Measurements from ENCODE around the gene ADGRG1.

Gene ADGRG1

GRCh38 chr16:57620335-57621231 lies 7.8 kb upstream of the ADGRG1 start:
- DNase-seq (ENCODE audit: low read depth): no peak

- no peak for DNase-seq (ENCODE audit: low read depth)
These were observed 6.7 kb upstream of the ADGRG1 start for GRCh38 chr16:57621521-57622271.

- no peak for DNase-seq (ENCODE audit: low read depth)
These were observed 5.8 kb upstream of the ADGRG1 start for GRCh38 chr16:57622361-57623250.

- DNase-seq (ENCODE audit: low read depth): no peak
These were observed 5.0 kb upstream of the ADGRG1 start for GRCh38 chr16:57623251-57624043.

GRCh38 chr16:57624044-57624688 lies 4.3 kb upstream of the ADGRG1 start:
- DNase-seq (ENCODE audit: low read depth): no peak

GRCh38 chr16:57624806-57625500 lies 3.5 kb upstream of the ADGRG1 start:
- DNase-seq (ENCODE audit: low read depth): no peak

- DNase-seq (ENCODE audit: low read depth): no peak
These were observed 1.8 kb upstream of the ADGRG1 start for GRCh38 chr16:57626420-57627170.

- DNase-seq (ENCODE audit: low read depth): no peak
These were observed 1.1 kb upstream of the ADGRG1 start for GRCh38 chr16:57627184-57627871.

GRCh38 chr16:57628783-57629293 lies 408 bp downstream of the ADGRG1 start:
- no peak for DNase-seq (ENCODE audit: low read depth)

- no peak for DNase-seq (ENCODE audit: low read depth)
These were observed 1.3 kb downstream of the ADGRG1 start for GRCh38 chr16:57629516-57630406.

GRCh38 chr16:57630407-57630797 lies 2.0 kb downstream of the ADGRG1 start:
- no peak for DNase-seq (ENCODE audit: low read depth)

GRCh38 chr16:57630931-57631845 lies 2.8 kb downstream of the ADGRG1 start:
- DNase-seq (ENCODE audit: low read depth): no peak

GRCh38 chr16:57632568-57632967 lies 4.1 kb downstream of the ADGRG1 start:
- no peak for DNase-seq (ENCODE audit: low read depth)

- no peak for DNase-seq (ENCODE audit: low read depth)
These were observed 5.1 kb downstream of the ADGRG1 start for GRCh38 chr16:57633383-57634064.

GRCh38 chr16:57634171-57634570 lies 5.7 kb downstream of the ADGRG1 start:
- DNase-seq (ENCODE audit: low read depth): no peak

Data from activated T-cell treated with anti-CD3 and anti-CD28 coated beads for 48 hours (primary cell).